ENCODE measurements around the gene OR10A2. TPM values are rescaled to one million over a fixed set of nuclear protein-coding genes. Genes with fewer than 3 reads are reported as not detected.
"Not testable (repeated sequence)": the region's sequence is repeated elsewhere in the genome, so short reads cannot be mapped to it uniquely, and the experiment has no call there.

OR10A2 gene
- polyA plus RNA-seq, 1 experiment, result not detected

- POLR2A ChIA-PET, result no interaction called here
- no peak for DNase-seq (ENCODE audit: low read depth, low spot score)
- CTCF ChIA-PET, result interaction anchor here (0.8 kb wide), 1 partner anchor 64 kb away, joined by 3 read pairs; no protein-coding TSS in a partner anchor
- no peak for TF ChIP-seq CTCF (IDR thresholded peaks at IDR 0.05; ENCODE audit: low read depth, low read length)
- H3K9me3 ChIP-seq (ENCODE audit: control insufficient read depth, insufficient read depth, low read length), result no peaks in the 10 kb centered on the region
- H3K27me3 ChIP-seq (ENCODE audit: control insufficient read depth, insufficient read depth, low read length), result no peaks in the 10 kb centered on the region
- no peak within 1 kb of the TSS for H3K27ac ChIP-seq (ENCODE audit: low read depth, low read length)
- no peak within 1 kb of the TSS for H3K4me3 ChIP-seq (ENCODE audit: low read depth, low read length)
These were observed 13.5 kb downstream of the OR10A2 start, which contains the start of gene OR10A4 for GRCh38 chr11:6876325-6876724. OR10A4 (plus strand) TSS chr11:6876625; CDS start chr11:6876648, 23 bp downstream.

- ChIA-PET POLR2A (no interaction called here), CTCF (no interaction called here)
- Histone ChIP-seq H3K4me3 (ENCODE audit: low read depth, low read length) (no peak overlapping the region), H3K27me3 (ENCODE audit: control insufficient read depth, insufficient read depth, low read length) (no peaks in the 10 kb centered on the region), H3K9me3 (ENCODE audit: control insufficient read depth, insufficient read depth, low read length) (no peaks in the 10 kb centered on the region), H3K27ac (ENCODE audit: low read depth, low read length) (no peak overlapping the region)
- no peak for DNase-seq (ENCODE audit: low read depth, low spot score)
- no peak for TF ChIP-seq CTCF (IDR thresholded peaks at IDR 0.05; ENCODE audit: low read depth, low read length)
These were observed 14.1 kb downstream of the OR10A2 start for GRCh38 chr11:6876914-6877313.

GRCh38 chr11:6882751-6883150 is 19.9 kb downstream of the OR10A2 start:
- DNase-seq (ENCODE audit: low read depth, low spot score), result no peak
- no peaks in the 10 kb centered on the region for H3K27me3 ChIP-seq (ENCODE audit: control insufficient read depth, insufficient read depth, low read length)
- H3K27ac ChIP-seq (ENCODE audit: low read depth, low read length), result no peak overlapping the region
- no peak for TF ChIP-seq CTCF (IDR thresholded peaks at IDR 0.05; ENCODE audit: low read depth, low read length)
- POLR2A ChIA-PET, result no interaction called here
- CTCF ChIA-PET, result no interaction called here
- H3K9me3 ChIP-seq (ENCODE audit: control insufficient read depth, insufficient read depth, low read length), result no peaks in the 10 kb centered on the region
- no peak overlapping the region for H3K4me3 ChIP-seq (ENCODE audit: low read depth, low read length)

GRCh38 chr11:6887711-6888110 is 24.9 kb downstream of the OR10A2 start:
- CTCF ChIA-PET; H3K4me3 ChIP-seq (ENCODE audit: low read depth, low read length); DNase-seq (ENCODE audit: low read depth, low spot score); H3K9me3 ChIP-seq (ENCODE audit: control insufficient read depth, insufficient read depth, low read length); H3K27me3 ChIP-seq (ENCODE audit: control insufficient read depth, insufficient read depth, low read length); H3K27ac ChIP-seq (ENCODE audit: low read depth, low read length); POLR2A ChIA-PET: not testable (repeated sequence)

GRCh38 chr11:6888830-6889229 is 26.0 kb downstream of the OR10A2 start:
- H3K9me3 ChIP-seq (ENCODE audit: control insufficient read depth, insufficient read depth, low read length), result no peaks in the 10 kb centered on the region
- H3K4me3 ChIP-seq (ENCODE audit: low read depth, low read length), result no peak overlapping the region
- CTCF ChIA-PET, result interaction anchor here (0.7 to 1.6 kb wide), 2 partner anchors 76 to 133 kb away, joined by 3 to 6 read pairs; no protein-coding TSS in a partner anchor
- TF ChIP-seq CTCF (IDR thresholded peaks at IDR 0.05; ENCODE audit: low read depth, low read length), result no peak
- no peak overlapping the region for H3K27ac ChIP-seq (ENCODE audit: low read depth, low read length)
- DNase-seq (ENCODE audit: low read depth, low spot score), result no peak
- H3K27me3 ChIP-seq (ENCODE audit: control insufficient read depth, insufficient read depth, low read length), result no peaks in the 10 kb centered on the region
- POLR2A ChIA-PET, result no interaction called here

- Histone ChIP-seq H3K27me3 (ENCODE audit: control insufficient read depth, insufficient read depth, low read length) (no peaks in the 10 kb centered on the region), H3K9me3 (ENCODE audit: control insufficient read depth, insufficient read depth, low read length) (no peaks in the 10 kb centered on the region), H3K4me3 (ENCODE audit: low read depth, low read length) (no peak overlapping the region), H3K27ac (ENCODE audit: low read depth, low read length) (no peak overlapping the region)
- ChIA-PET CTCF (interaction anchor here (1.6 kb wide), 1 partner anchor 77 kb away, joined by 6 read pairs; no protein-coding TSS in a partner anchor), POLR2A (no interaction called here)
- no peak for TF ChIP-seq CTCF (IDR thresholded peaks at IDR 0.05; ENCODE audit: low read depth, low read length)
- DNase-seq (ENCODE audit: low read depth, low spot score), result no peak
These were observed 27.0 kb downstream of the OR10A2 start for GRCh38 chr11:6889835-6890234.

Measured in AG04450 (cell line).